GM19468 (cell line): ENCODE measurements around the gene NOTCH2NLA.
"Not testable (repeated sequence)": the region's sequence is repeated elsewhere in the genome, so short reads cannot be mapped to it uniquely, and the experiment has no call there.

Experiments
- ATAC-seq: cut with Tn5 transposase; IDR thresholded peaks from one replicate; pipeline ENCODE4 v1.9.1; 2021; ENCODE audit warnings: mild to moderate bottlenecking, moderate library complexity, moderate number of reproducible peaks; ENCODE audit not compliant: unreplicated experiment; ENCODE audit errors: extremely low read depth

Gene NOTCH2NLA

GRCh38 chr1:146228710-146229477 lies at the start of gene NOTCH2NLA:
TSS of gene NOTCH2NLA (minus strand) at chr1:146229021. CDS start at chr1:146189337, 39,684 bp downstream.
- ATAC-seq = not testable (repeated sequence)

- not testable (repeated sequence) for ATAC-seq
Measured at GRCh38 chr1:146278346-146278745, 49.5 kb upstream of the NOTCH2NLA start.

- ATAC-seq = not testable (repeated sequence)
Measured at GRCh38 chr1:146277087-146277486, 48.3 kb upstream of the NOTCH2NLA start.

GRCh38 chr1:146274083-146274482 lies 45.3 kb upstream of the NOTCH2NLA start:
- ATAC-seq = not testable (repeated sequence)

GRCh38 chr1:146273194-146273593 lies 44.4 kb upstream of the NOTCH2NLA start:
- not testable (repeated sequence) for ATAC-seq

- not testable (repeated sequence) for ATAC-seq
Measured at GRCh38 chr1:146272734-146273133, 43.9 kb upstream of the NOTCH2NLA start.

- not testable (repeated sequence) for ATAC-seq
Measured at GRCh38 chr1:146271977-146272376, 43.2 kb upstream of the NOTCH2NLA start.

- not testable (repeated sequence) for ATAC-seq
Measured at GRCh38 chr1:146270129-146270528, 41.3 kb upstream of the NOTCH2NLA start.

GRCh38 chr1:146266179-146266748 lies 37.4 kb upstream of the NOTCH2NLA start:
- not testable (repeated sequence) for ATAC-seq

- ATAC-seq = not testable (repeated sequence)
Measured at GRCh38 chr1:146264761-146265160, 35.9 kb upstream of the NOTCH2NLA start.

- ATAC-seq = not testable (repeated sequence)
Measured at GRCh38 chr1:146260006-146260730, 31.3 kb upstream of the NOTCH2NLA start.

GRCh38 chr1:146257992-146258552 lies 29.3 kb upstream of the NOTCH2NLA start:
- not testable (repeated sequence) for ATAC-seq

GRCh38 chr1:146254569-146255197 lies 25.9 kb upstream of the NOTCH2NLA start:
- not testable (repeated sequence) for ATAC-seq

- ATAC-seq = not testable (repeated sequence)
Measured at GRCh38 chr1:146253249-146253855, 24.5 kb upstream of the NOTCH2NLA start.

- not testable (repeated sequence) for ATAC-seq
Measured at GRCh38 chr1:146251523-146251922, 22.7 kb upstream of the NOTCH2NLA start.

- ATAC-seq = not testable (repeated sequence)
Measured at GRCh38 chr1:146248643-146249042, 19.8 kb upstream of the NOTCH2NLA start.

- not testable (repeated sequence) for ATAC-seq
Measured at GRCh38 chr1:146236626-146237025, 7.8 kb upstream of the NOTCH2NLA start.

GRCh38 chr1:146236026-146236601 lies 7.3 kb upstream of the NOTCH2NLA start:
- not testable (repeated sequence) for ATAC-seq

GRCh38 chr1:146228144-146228682 lies 608 bp downstream of the NOTCH2NLA start:
- ATAC-seq = not testable (repeated sequence)
